Kidney epithelial cell (primary cell): ENCODE measurements around the gene GAB2. TPM values are rescaled to one million over a fixed set of nuclear protein-coding genes. Genes with fewer than 3 reads are reported as not detected.

Experiments
- DNase-seq: peaks from one replicate; pipeline ENCODE4 v3.0.0-alpha.2; 2010; ENCODE audit warnings: low read depth
- H3K27me3 ChIP-seq: 2 replicates; pipeline ENCODE4 v1.6.0; 2011; ENCODE audit warnings: low read length; ENCODE audit not compliant: control insufficient read depth, insufficient read depth
- H3K36me3 ChIP-seq: 2 replicates; pipeline ENCODE4 v1.5.1; 2011; ENCODE audit warnings: low read length; ENCODE audit not compliant: control insufficient read depth, insufficient read depth
- H3K4me3 ChIP-seq: 2 replicates; pipeline ENCODE4 v1.5.1; 2011; ENCODE audit warnings: low read depth, mild to moderate bottlenecking, control low read depth, low read length
- CTCF ChIP-seq: IDR thresholded peaks from 2 replicates; pipeline ENCODE4 v1.5.1; 2011; ENCODE audit warnings: mild to moderate bottlenecking, moderate library complexity, low read length, control low read depth, inconsistent platforms; ENCODE audit not compliant: insufficient read depth, poor library complexity, severe bottlenecking
- total RNA-seq: library from RNA; depleted of rRNA; stranded (reverse); fragments of >200 nt; gene quantifications from 2 replicates; pipeline ENCODE4 v1.2.3, GENCODE V29; 2015

GAB2 gene
- total RNA-seq, 1 donor from 2014 or later: 13.1 TPM

GRCh38 chr11:78414321-78415051, 3.1 kb downstream of the GAB2 start:
- Histone ChIP-seq H3K27me3 (no peaks in the 10 kb centered on the region), H3K36me3 (no peaks in the 10 kb centered on the region), H3K4me3 (no peak overlapping the region)
- TF ChIP-seq CTCF: peak; percentile 57
- DNase-seq: no peak

GRCh38 chr11:78408619-78409018, 9.0 kb downstream of the GAB2 start:
- Histone ChIP-seq H3K4me3 (no peak overlapping the region), H3K27me3 (no peaks in the 10 kb centered on the region), H3K36me3 (no peaks in the 10 kb centered on the region)
- TF ChIP-seq CTCF: no peak
- DNase-seq: no peak

GRCh38 chr11:78406568-78407196, 10.9 kb downstream of the GAB2 start:
- no peaks in the 10 kb centered on the region for H3K36me3 ChIP-seq
- peak; percentile 44 for DNase-seq
- no peaks in the 10 kb centered on the region for H3K27me3 ChIP-seq
- no peak overlapping the region for H3K4me3 ChIP-seq
- TF ChIP-seq CTCF: no peak

GRCh38 chr11:78405805-78406204, 11.8 kb downstream of the GAB2 start:
- no peak for TF ChIP-seq CTCF
- no peaks in the 10 kb centered on the region for H3K27me3 ChIP-seq
- H3K36me3 ChIP-seq: no peaks in the 10 kb centered on the region
- H3K4me3 ChIP-seq: no peak overlapping the region
- no peak for DNase-seq

- no peak for TF ChIP-seq CTCF
- no peak for DNase-seq
- no peaks in the 10 kb centered on the region for H3K27me3 ChIP-seq
- H3K4me3 ChIP-seq: no peak overlapping the region
- no peaks in the 10 kb centered on the region for H3K36me3 ChIP-seq
These were observed 13.8 kb downstream of the GAB2 start for GRCh38 chr11:78403781-78404180.

GRCh38 chr11:78402847-78403246, 14.8 kb downstream of the GAB2 start:
- no peak for DNase-seq
- H3K27me3 ChIP-seq: no peaks in the 10 kb centered on the region
- no peaks in the 10 kb centered on the region for H3K36me3 ChIP-seq
- no peak for TF ChIP-seq CTCF
- no peak overlapping the region for H3K4me3 ChIP-seq
